Measurements from ENCODE around the gene RNF112. TPM values are rescaled to one million over a fixed set of nuclear protein-coding genes. Genes with fewer than 3 reads are reported as not detected.

RNF112 gene
- total RNA-seq, 2 experiments from 2014 or later: 0.47 TPM; not detected in 1

GRCh38 chr17:19370493-19370960 is 40.5 kb upstream of the RNF112 start:
- BruUV-seq (replicated peaks): no TSS peak
- Histone ChIP-seq H3K9me3 (ENCODE audit: low read length) (no peaks in the 10 kb centered on the region), H3K4me2 (ENCODE audit: low read length) (no peak overlapping the region), H3K79me2 (ENCODE audit: insufficient read depth, low read depth, low read length) (no peaks in the 10 kb centered on the region), H3K27ac (ENCODE audit: low read depth, low read length, poor library complexity, severe bottlenecking) (no peak overlapping the region), H3K9me2 (ENCODE audit: insufficient read depth, low read length) (no peaks in the 10 kb centered on the region), H3K4me1 (ENCODE audit: insufficient read depth, low read length, poor library complexity, severe bottlenecking) (peaks cover 25% of the 10 kb centered on the region), H3K4me3 (ENCODE audit: low read depth, low read length, poor library complexity, severe bottlenecking) (no peak overlapping the region), H3K36me3 (ENCODE audit: insufficient read depth, low read length) (no peaks in the 10 kb centered on the region), H2AFZ (ENCODE audit: low read length) (no peak overlapping the region), H4K20me1 (ENCODE audit: insufficient read depth, low read length) (no peaks in the 10 kb centered on the region)
- intact Hi-C loops (cut with micrococcal nuclease; ENCODE audit: unreplicated experiment): loop anchor here (10.0 kb wide), 1 partner anchor 274 kb away; the partner anchor contains the start of gene ALDH3A2
- TF ChIP-seq EZH2phosphoT487 (IDR thresholded peaks at IDR 0.05; ENCODE audit: borderline replicate concordance, low read depth, low read length): no peak
- TF ChIP-seq CTCF (conservative IDR thresholded peaks at IDR 0.05; ENCODE audit: low read length): no peak
- DNase-seq (ENCODE audit: low spot score): no peak
- CTCF ChIA-PET (ENCODE audit: unreplicated experiment): no interaction called here
- POLR2A ChIA-PET: interaction anchor here (0.6 to 1.6 kb wide), 2 partner anchors 17 to 140 kb away, joined by 3 read pairs; no protein-coding TSS in a partner anchor

GRCh38 chr17:19371259-19372010 is 39.6 kb upstream of the RNF112 start:
- ChIA-PET CTCF (ENCODE audit: unreplicated experiment) (no interaction called here), POLR2A (interaction anchor here (0.6 kb wide), 2 partner anchors 21 to 139 kb away, joined by 3 to 5 read pairs; no protein-coding TSS in a partner anchor)
- Histone ChIP-seq H3K4me2 (ENCODE audit: low read length) (no peak overlapping the region), H3K9me3 (ENCODE audit: low read length) (no peaks in the 10 kb centered on the region), H2AFZ (ENCODE audit: low read length) (no peak overlapping the region), H3K36me3 (ENCODE audit: insufficient read depth, low read length) (no peaks in the 10 kb centered on the region), H4K20me1 (ENCODE audit: insufficient read depth, low read length) (no peaks in the 10 kb centered on the region), H3K79me2 (ENCODE audit: insufficient read depth, low read depth, low read length) (no peaks in the 10 kb centered on the region), H3K4me1 (ENCODE audit: insufficient read depth, low read length, poor library complexity, severe bottlenecking) (peaks cover 31% of the 10 kb centered on the region), H3K27ac (ENCODE audit: low read depth, low read length, poor library complexity, severe bottlenecking) (no peak overlapping the region), H3K9me2 (ENCODE audit: insufficient read depth, low read length) (no peaks in the 10 kb centered on the region), H3K4me3 (ENCODE audit: low read depth, low read length, poor library complexity, severe bottlenecking) (no peak overlapping the region)
- intact Hi-C loops (cut with micrococcal nuclease; ENCODE audit: unreplicated experiment): loop anchor here (10.0 kb wide), 1 partner anchor 273 kb away; the partner anchor contains the start of gene ALDH3A2
- TF ChIP-seq CTCF (conservative IDR thresholded peaks at IDR 0.05; ENCODE audit: low read length) (no peak), EZH2phosphoT487 (IDR thresholded peaks at IDR 0.05; ENCODE audit: borderline replicate concordance, low read depth, low read length) (no peak)
- DNase-seq (ENCODE audit: low spot score): no peak
- no TSS peak for BruUV-seq (replicated peaks)

DNA sequence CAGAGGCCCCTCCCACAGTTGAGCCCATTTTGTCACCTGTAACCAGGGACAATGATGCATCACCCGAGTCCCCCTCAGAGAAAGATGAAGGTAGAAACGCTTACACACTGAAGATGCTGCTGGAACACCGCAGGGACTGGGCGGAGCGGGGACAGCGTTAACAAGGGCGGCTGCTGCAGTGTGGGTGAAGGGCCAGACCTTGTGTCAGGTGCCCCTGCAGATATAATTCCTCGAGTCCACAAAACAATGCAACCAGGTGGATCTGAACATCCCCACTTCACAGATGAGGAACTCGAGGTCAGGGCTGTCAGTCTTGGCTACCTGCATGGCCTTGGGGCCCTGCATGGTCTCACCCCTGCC is 39.0 kb upstream of the RNF112 start:
- H3K79me2 ChIP-seq (ENCODE audit: insufficient read depth, low read depth, low read length): peaks cover 3% of the 10 kb centered on the region; the same call in 1 of the 2 replicates
- CTCF ChIA-PET (ENCODE audit: unreplicated experiment): no interaction called here
- H3K9me2 ChIP-seq (ENCODE audit: insufficient read depth, low read length): no peaks in the 10 kb centered on the region
- POLR2A ChIA-PET: no interaction called here
- BruUV-seq (replicated peaks): no TSS peak
- no peak overlapping the region for H3K4me2 ChIP-seq (ENCODE audit: low read length)
- no peak overlapping the region for H3K27ac ChIP-seq (ENCODE audit: low read depth, low read length, poor library complexity, severe bottlenecking)
- no peak for TF ChIP-seq EZH2phosphoT487 (IDR thresholded peaks at IDR 0.05; ENCODE audit: borderline replicate concordance, low read depth, low read length)
- TF ChIP-seq CTCF (conservative IDR thresholded peaks at IDR 0.05; ENCODE audit: low read length): no peak
- intact Hi-C loops (cut with micrococcal nuclease; ENCODE audit: unreplicated experiment): loop anchor here (10.0 kb wide), 1 partner anchor 273 kb away; the partner anchor contains the start of gene ALDH3A2
- no peaks in the 10 kb centered on the region for H4K20me1 ChIP-seq (ENCODE audit: insufficient read depth, low read length)
- no peak for DNase-seq (ENCODE audit: low spot score)
- no peaks in the 10 kb centered on the region for H3K9me3 ChIP-seq (ENCODE audit: low read length)
- peaks cover 36% of the 10 kb centered on the region for H3K4me1 ChIP-seq (ENCODE audit: insufficient read depth, low read length, poor library complexity, severe bottlenecking)
- H2AFZ ChIP-seq (ENCODE audit: low read length): no peak overlapping the region
- no peak overlapping the region for H3K4me3 ChIP-seq (ENCODE audit: low read depth, low read length, poor library complexity, severe bottlenecking)
- H3K36me3 ChIP-seq (ENCODE audit: insufficient read depth, low read length): no peaks in the 10 kb centered on the region

All from OCI-LY7 (cell line).